Gastrocnemius medialis (tissue), 4 donors: ENCODE data around the gene EMX2.

Experiments used
- POLR2A ChIP-seq, 2 donors: fragments of 450-650 bp; IDR thresholded peaks; one replicate each; pipeline ENCODE4 v1.6.1; 2017; ENCODE audit warnings: antibody characterized with exemption in 2 of 2, mild to moderate bottlenecking in 2 of 2, moderate library complexity in 2 of 2
- TF ChIP-seq, protein P1 (sequence below), 5 experiments: fragments of 450-650 bp in 3 of 5; fragments of 200-600 bp in 2 of 5; sonication (generic) in 2 of 5; IDR thresholded peaks in 4 of 5; conservative IDR thresholded peaks in 1 of 5; 1 replicate in 4 of 5; 2 replicates in 1 of 5; pipeline ENCODE4 v1.5.1; 2016 to 2019; ENCODE audit warnings: antibody characterized with exemption in 5 of 5, mild to moderate bottlenecking in 3 of 5, moderate library complexity in 3 of 5

- no peak for TF ChIP-seq POLR2A (IDR thresholded peaks at IDR 0.05)
- TF ChIP-seq, protein P1, sequence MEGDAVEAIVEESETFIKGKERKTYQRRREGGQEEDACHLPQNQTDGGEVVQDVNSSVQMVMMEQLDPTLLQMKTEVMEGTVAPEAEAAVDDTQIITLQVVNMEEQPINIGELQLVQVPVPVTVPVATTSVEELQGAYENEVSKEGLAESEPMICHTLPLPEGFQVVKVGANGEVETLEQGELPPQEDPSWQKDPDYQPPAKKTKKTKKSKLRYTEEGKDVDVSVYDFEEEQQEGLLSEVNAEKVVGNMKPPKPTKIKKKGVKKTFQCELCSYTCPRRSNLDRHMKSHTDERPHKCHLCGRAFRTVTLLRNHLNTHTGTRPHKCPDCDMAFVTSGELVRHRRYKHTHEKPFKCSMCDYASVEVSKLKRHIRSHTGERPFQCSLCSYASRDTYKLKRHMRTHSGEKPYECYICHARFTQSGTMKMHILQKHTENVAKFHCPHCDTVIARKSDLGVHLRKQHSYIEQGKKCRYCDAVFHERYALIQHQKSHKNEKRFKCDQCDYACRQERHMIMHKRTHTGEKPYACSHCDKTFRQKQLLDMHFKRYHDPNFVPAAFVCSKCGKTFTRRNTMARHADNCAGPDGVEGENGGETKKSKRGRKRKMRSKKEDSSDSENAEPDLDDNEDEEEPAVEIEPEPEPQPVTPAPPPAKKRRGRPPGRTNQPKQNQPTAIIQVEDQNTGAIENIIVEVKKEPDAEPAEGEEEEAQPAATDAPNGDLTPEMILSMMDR (IDR thresholded peaks at IDR 0.05 in 4 of 5, conservative IDR thresholded peaks at IDR 0.05 in 1 of 5): no peak
Observed at GRCh38 chr10:117591043-117591442, 48.5 kb downstream of the EMX2 start.
